OCI-LY7 (cell line): Measurements from ENCODE around the gene MAF. TPM values are rescaled to one million over a fixed set of nuclear protein-coding genes. Genes with fewer than 3 reads are reported as not detected.

Source experiments
- BruUV-seq: library from RNA; stranded (reverse); fragments of 400-500 nt; replicated peaks from 2 replicates; lab custom pipeline; 2021; lab: Mats Ljungman, UMichigan
- CTCF ChIA-PET: fragments of 300-600 bp; sonication (Branson Sonifier 250); formaldehyde crosslinking; loops from one replicate; lab custom pipeline; 2022; ENCODE audit warnings: antibody characterized with exemption; ENCODE audit not compliant: unreplicated experiment; lab: Charles Lee
- POLR2A ChIA-PET: fragments of 300-600 bp; sonication (Branson Sonifier 250); formaldehyde crosslinking; loops from one replicate; lab custom pipeline; 2022; ENCODE audit warnings: antibody characterized with exemption; lab: Charles Lee
- DNase-seq: peaks from one replicate; pipeline ENCODE4 v3.0.0-alpha.2; 2015; ENCODE audit warnings: low spot score
- H2AFZ ChIP-seq: fragments of 200-600 bp; sonication (generic), shearing (Covaris generic); 2 replicates; pipeline ENCODE4 v1.6.1; 2014; ENCODE audit warnings: mild to moderate bottlenecking, antibody characterized with exemption, low read length, moderate library complexity
- H3K27ac ChIP-seq: fragments of 200-600 bp; sonication (generic); 2 replicates; pipeline ENCODE4 v1.5.1; 2014; ENCODE audit warnings: mixed run types, low read depth, mild to moderate bottlenecking, moderate library complexity, low read length, inconsistent platforms; ENCODE audit not compliant: poor library complexity, severe bottlenecking
- H3K36me3 ChIP-seq: fragments of 200-600 bp; sonication (generic); 2 replicates; pipeline ENCODE4 v1.6.1; 2014; ENCODE audit warnings: mild to moderate bottlenecking, antibody characterized with exemption, low read length, moderate library complexity, mixed read lengths; ENCODE audit not compliant: insufficient read depth
- H3K4me1 ChIP-seq: fragments of 200-600 bp; sonication (generic); 2 replicates; pipeline ENCODE4 v1.5.1; 2014; ENCODE audit warnings: mild to moderate bottlenecking, low read length; ENCODE audit not compliant: insufficient read depth, poor library complexity, severe bottlenecking
- H3K4me2 ChIP-seq: fragments of 200-600 bp; sonication (generic); 2 replicates; pipeline ENCODE4 v1.6.1; 2014; ENCODE audit warnings: mild to moderate bottlenecking, low read length
- H3K4me3 ChIP-seq: fragments of 200-600 bp; sonication (generic); 2 replicates; pipeline ENCODE4 v1.5.1; 2014; ENCODE audit warnings: mild to moderate bottlenecking, low read depth, low read length; ENCODE audit not compliant: poor library complexity, severe bottlenecking
- H3K79me2 ChIP-seq: fragments of 200-600 bp; sonication (generic); 2 replicates; pipeline ENCODE4 v1.6.1; 2016; ENCODE audit warnings: low read depth, mild to moderate bottlenecking, low read length, moderate library complexity, mixed read lengths; ENCODE audit not compliant: insufficient read depth
- H3K9me2 ChIP-seq: fragments of 200-600 bp; sonication (generic); 2 replicates; pipeline ENCODE4 v1.6.1; 2016; ENCODE audit warnings: mild to moderate bottlenecking, low read length, mixed read lengths; ENCODE audit not compliant: insufficient read depth
- H3K9me3 ChIP-seq: fragments of 200-600 bp; sonication (generic); 2 replicates; pipeline ENCODE4 v1.6.1; 2014; ENCODE audit warnings: mild to moderate bottlenecking, mixed run types, low read length, mixed read lengths
- H4K20me1 ChIP-seq: fragments of 200-600 bp; sonication (generic); 2 replicates; pipeline ENCODE4 v1.6.1; 2014; ENCODE audit warnings: mild to moderate bottlenecking, antibody characterized with exemption, low read length, moderate library complexity, mixed read lengths; ENCODE audit not compliant: insufficient read depth
- CTCF ChIP-seq: fragments of 200-600 bp; sonication (generic); conservative IDR thresholded peaks from 2 replicates; pipeline ENCODE4 v1.5.1; 2014; ENCODE audit warnings: mild to moderate bottlenecking, antibody characterized with exemption, low read length, moderate library complexity, mixed read lengths
- EZH2phosphoT487 ChIP-seq: fragments of 200-600 bp; sonication (generic); IDR thresholded peaks from 2 replicates; pipeline ENCODE4 v1.6.1; 2018; ENCODE audit warnings: low read depth, borderline replicate concordance, mild to moderate bottlenecking, mixed run types, antibody characterized with exemption, low read length, moderate library complexity, mixed read lengths
- intact Hi-C: fragments of 100-400 bp; cut with micrococcal nuclease; formaldehyde crosslinking; loops from one replicate; pipeline ENCODE4 v1.10.0; 2022; ENCODE audit not compliant: unreplicated experiment
- total RNA-seq, 2 experiments: library from RNA; depleted of rRNA in 1 of 2; stranded (reverse); fragments of >200 nt in 1 of 2; shearing (Covaris generic) in 1 of 2; gene quantifications; 2 replicates each; pipeline ENCODE4 v1.2.3, GENCODE V29; 2014 to 2022

Gene MAF
- total RNA-seq, 2 experiments from 2014 or later, result not detected

DNA sequence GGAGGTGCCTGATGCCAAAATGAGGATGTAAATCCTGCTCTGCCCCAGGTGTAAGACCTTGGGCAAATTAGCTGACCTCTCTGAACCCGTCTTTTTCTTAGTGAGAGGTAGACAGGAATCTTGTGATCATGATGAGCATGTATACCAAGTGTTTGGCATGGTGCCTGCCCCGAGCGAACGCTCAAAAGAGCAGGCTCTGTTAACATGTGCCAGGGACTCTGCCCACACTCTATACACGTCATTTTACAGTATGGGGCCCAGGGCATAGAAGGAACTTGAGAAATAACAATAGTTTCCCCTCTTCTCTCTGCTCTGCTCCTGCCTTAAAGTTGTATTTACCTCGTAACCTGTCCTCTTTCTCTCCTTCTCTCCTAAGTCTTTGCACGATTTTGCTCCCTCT is 9.3 kb upstream of the MAF start:
- H3K9me3 ChIP-seq, result no peaks in the 10 kb centered on the region
- H3K79me2 ChIP-seq, result no peaks in the 10 kb centered on the region
- H4K20me1 ChIP-seq, result no peaks in the 10 kb centered on the region
- ChIA-PET CTCF (no interaction called here), POLR2A (interaction anchor here (0.7 kb wide), 1 partner anchor 398 kb away, joined by 3 read pairs; no protein-coding TSS in a partner anchor)
- H3K4me1 ChIP-seq, result no peaks in the 10 kb centered on the region
- H2AFZ ChIP-seq, result no peak overlapping the region
- no peak overlapping the region for H3K4me3 ChIP-seq
- H3K9me2 ChIP-seq, result no peaks in the 10 kb centered on the region
- DNase-seq, result no peak
- H3K36me3 ChIP-seq, result no peaks in the 10 kb centered on the region
- intact Hi-C loops, result loop anchor here (10.0 kb wide), 1 partner anchor 1485 kb away; no protein-coding TSS in a partner anchor
- no peak overlapping the region for H3K4me2 ChIP-seq
- H3K27ac ChIP-seq, result no peak overlapping the region
- TF ChIP-seq CTCF, result no peak
- no peak for TF ChIP-seq EZH2phosphoT487
- no TSS peak for BruUV-seq

- no peak overlapping the region for H3K4me2 ChIP-seq
- H3K27ac ChIP-seq, result no peak overlapping the region
- TF ChIP-seq EZH2phosphoT487, result no peak
- no peak for TF ChIP-seq CTCF
- no peaks in the 10 kb centered on the region for H3K36me3 ChIP-seq
- intact Hi-C loops, result loop anchor here (10.0 kb wide), 1 partner anchor 1484 kb away; no protein-coding TSS in a partner anchor
- no peaks in the 10 kb centered on the region for H4K20me1 ChIP-seq
- POLR2A ChIA-PET, result no interaction called here
- H3K4me3 ChIP-seq, result no peak overlapping the region
- DNase-seq, result no peak
- no peak overlapping the region for H2AFZ ChIP-seq
- CTCF ChIA-PET, result interaction anchor here (0.6 kb wide), 1 partner anchor 1644 kb away, joined by 3 read pairs; no protein-coding TSS in a partner anchor
- H3K9me3 ChIP-seq, result no peaks in the 10 kb centered on the region
- H3K9me2 ChIP-seq, result no peaks in the 10 kb centered on the region
- H3K79me2 ChIP-seq, result no peaks in the 10 kb centered on the region
- BruUV-seq, result no TSS peak
- H3K4me1 ChIP-seq, result no peaks in the 10 kb centered on the region
Observed at GRCh38 chr16:79608976-79609375, 8.4 kb upstream of the MAF start.

DNA sequence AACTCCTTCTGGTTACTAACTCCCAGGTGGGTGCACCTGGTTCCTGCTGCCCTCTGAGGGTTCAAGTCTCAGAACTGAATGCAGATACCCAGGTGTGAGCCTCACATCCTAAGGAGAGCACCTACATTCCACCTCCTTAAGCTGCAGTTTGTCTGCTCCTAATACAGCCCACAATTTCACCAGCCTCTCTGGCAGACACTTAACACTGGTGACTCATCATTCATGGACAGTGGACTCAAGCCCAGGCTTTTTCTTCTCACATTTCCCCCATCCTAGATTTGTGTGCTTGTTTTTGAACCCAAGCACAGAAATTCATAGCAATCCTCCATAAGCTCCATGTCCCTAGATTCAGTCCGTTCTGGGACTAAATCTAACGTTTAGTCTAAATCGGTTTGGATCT is 7.0 kb upstream of the MAF start:
- ChIA-PET POLR2A (no interaction called here), CTCF (no interaction called here)
- Histone ChIP-seq H3K79me2 (no peaks in the 10 kb centered on the region), H3K36me3 (no peaks in the 10 kb centered on the region), H3K9me2 (no peaks in the 10 kb centered on the region), H3K4me2 (no peak overlapping the region), H4K20me1 (no peaks in the 10 kb centered on the region), H3K27ac (no peak overlapping the region), H3K9me3 (no peaks in the 10 kb centered on the region), H3K4me1 (no peaks in the 10 kb centered on the region), H2AFZ (no peak overlapping the region), H3K4me3 (no peak overlapping the region)
- intact Hi-C loops, result loop anchor here (10.0 kb wide), 1 partner anchor 1483 kb away; no protein-coding TSS in a partner anchor
- no TSS peak for BruUV-seq
- TF ChIP-seq CTCF (no peak), EZH2phosphoT487 (no peak)
- no peak for DNase-seq
